Measurements from ENCODE around the gene ACVR2A.

ACVR2A gene

GRCh38 chr2:147844697-147845410 is at the start of gene ACVR2A:
TSS of gene ACVR2A (plus strand) at chr2:147845029. CDS start at chr2:147845153, 124 bp downstream.
- peak; percentile 53 for DNase-seq (ENCODE audit: low spot score)

- DNase-seq (ENCODE audit: low spot score), result no peak
Observed at GRCh38 chr2:147800316-147800715, 44.5 kb upstream of the ACVR2A start.

GRCh38 chr2:147806846-147807245 is 38.0 kb upstream of the ACVR2A start:
- DNase-seq (ENCODE audit: low spot score), result no peak

GRCh38 chr2:147808520-147808919 is 36.3 kb upstream of the ACVR2A start:
- DNase-seq (ENCODE audit: low spot score), result no peak

- no peak for DNase-seq (ENCODE audit: low spot score)
Observed at GRCh38 chr2:147810883-147811765, 33.7 kb upstream of the ACVR2A start.

GRCh38 chr2:147818741-147819140 is 26.1 kb upstream of the ACVR2A start:
- no peak for DNase-seq (ENCODE audit: low spot score)

GRCh38 chr2:147824620-147825019 is 20.2 kb upstream of the ACVR2A start:
- DNase-seq (ENCODE audit: low spot score), result no peak

- no peak for DNase-seq (ENCODE audit: low spot score)
Observed at GRCh38 chr2:147826278-147827087, 18.3 kb upstream of the ACVR2A start.

- DNase-seq (ENCODE audit: low spot score), result no peak
Observed at GRCh38 chr2:147827088-147827375, 17.8 kb upstream of the ACVR2A start.

GRCh38 chr2:147829106-147829505 is 15.7 kb upstream of the ACVR2A start:
- DNase-seq (ENCODE audit: low spot score), result no peak

GRCh38 chr2:147836099-147836498 is 8.7 kb upstream of the ACVR2A start:
- no peak for DNase-seq (ENCODE audit: low spot score)

GRCh38 chr2:147843391-147843863 is 1.4 kb upstream of the ACVR2A start:
- peak; percentile 63 for DNase-seq (ENCODE audit: low spot score)

GRCh38 chr2:147843864-147844696 is 749 bp upstream of the ACVR2A start:
- peak; percentile 63 for DNase-seq (ENCODE audit: low spot score)

- peak; percentile 36 for DNase-seq (ENCODE audit: low spot score)
Observed at GRCh38 chr2:147845411-147845971, 662 bp downstream of the ACVR2A start.

- peak; percentile 67 for DNase-seq (ENCODE audit: low spot score)
Observed at GRCh38 chr2:147846412-147847081, 1.7 kb downstream of the ACVR2A start.

- no peak for DNase-seq (ENCODE audit: low spot score)
Observed at GRCh38 chr2:147847746-147848391, 3.0 kb downstream of the ACVR2A start.

GRCh38 chr2:147850838-147851237 is 6.0 kb downstream of the ACVR2A start:
- no peak for DNase-seq (ENCODE audit: low spot score)

- no peak for DNase-seq (ENCODE audit: low spot score)
Observed at GRCh38 chr2:147851244-147851930, 6.6 kb downstream of the ACVR2A start.

GRCh38 chr2:147854557-147855134 is 9.8 kb downstream of the ACVR2A start:
- DNase-seq (ENCODE audit: low spot score), result no peak
